HUES48 (cell line): ENCODE results near the gene ASIC4.
A peak's percentile ranks its signal among the peaks of the same experiment; 100 is the strongest.

Source experiments
- H3K27ac ChIP-seq: one replicate; pipeline ENCODE4 v1.7.0; 2013; ENCODE audit warnings: low read depth, low read length, inconsistent platforms
- H3K27me3 ChIP-seq: 2 replicates; pipeline ENCODE4 v1.6.1; 2013; ENCODE audit warnings: mild to moderate bottlenecking, low read length; ENCODE audit not compliant: control insufficient read depth, insufficient read depth
- H3K36me3 ChIP-seq: 2 replicates; pipeline ENCODE4 v1.6.1; 2013; ENCODE audit warnings: low read length; ENCODE audit not compliant: control insufficient read depth, insufficient read depth
- H3K4me1 ChIP-seq: 2 replicates; pipeline ENCODE4 v1.6.1; 2013; ENCODE audit warnings: mild to moderate bottlenecking, low read length; ENCODE audit not compliant: control insufficient read depth, insufficient read depth
- H3K4me3 ChIP-seq: 2 replicates; pipeline ENCODE4 v1.5.1; 2013; ENCODE audit warnings: mild to moderate bottlenecking, low read depth, low read length
- H3K9ac ChIP-seq: 2 replicates; pipeline ENCODE4 v1.6.1; 2013; ENCODE audit warnings: mild to moderate bottlenecking, low read depth, low read length, moderate library complexity
- H3K9me3 ChIP-seq: 2 replicates; pipeline ENCODE4 v1.6.1; 2013; ENCODE audit warnings: low read length; ENCODE audit not compliant: control insufficient read depth, insufficient read depth

Gene ASIC4

GRCh38 chr2:219574484-219575311 lies 60.4 kb downstream of the ASIC4 start:
- H3K27ac ChIP-seq = no peak overlapping the region
- no peak overlapping the region for H3K9ac ChIP-seq
- no peaks in the 10 kb centered on the region for H3K9me3 ChIP-seq
- peaks cover 33% of the 10 kb centered on the region for H3K4me1 ChIP-seq
- 0 out of 2 replicates have a peak, but pooled peaks cover 1% of the 10 kb centered on the region for H3K36me3 ChIP-seq
- H3K4me3 ChIP-seq = no peak overlapping the region
- H3K27me3 ChIP-seq = peaks cover 5% of the 10 kb centered on the region

GRCh38 chr2:219575566-219576504 lies 61.6 kb downstream of the ASIC4 start:
- Histone ChIP-seq H3K36me3 (no peaks in the 10 kb centered on the region), H3K27me3 (peaks cover 3% of the 10 kb centered on the region; the same call in 1 of the 2 replicates), H3K27ac (no peak overlapping the region), H3K9ac (no peak overlapping the region), H3K4me3 (no peak overlapping the region), H3K4me1 (peaks cover 31% of the 10 kb centered on the region), H3K9me3 (no peaks in the 10 kb centered on the region)

- Histone ChIP-seq H3K9ac (0 out of 2 replicates have a peak overlapping the region, but pooled peaks have one; percentile 9), H3K27ac (no peak overlapping the region), H3K9me3 (no peaks in the 10 kb centered on the region), H3K36me3 (no peaks in the 10 kb centered on the region), H3K27me3 (peaks cover 3% of the 10 kb centered on the region; the same call in 1 of the 2 replicates), H3K4me1 (peaks cover 28% of the 10 kb centered on the region), H3K4me3 (peak overlapping the region; percentile 36; the same call in 1 of the 2 replicates)
Measured at GRCh38 chr2:219576505-219577388, 62.5 kb downstream of the ASIC4 start.

- H3K4me1 ChIP-seq = peaks cover 25% of the 10 kb centered on the region
- H3K27ac ChIP-seq = no peak overlapping the region
- no peak overlapping the region for H3K9ac ChIP-seq
- H3K9me3 ChIP-seq = no peaks in the 10 kb centered on the region
- H3K36me3 ChIP-seq = no peaks in the 10 kb centered on the region
- H3K4me3 ChIP-seq = no peak overlapping the region
- peaks cover 3% of the 10 kb centered on the region; the same call in 1 of the 2 replicates for H3K27me3 ChIP-seq
Measured at GRCh38 chr2:219578811-219579613, 64.7 kb downstream of the ASIC4 start.

DNA sequence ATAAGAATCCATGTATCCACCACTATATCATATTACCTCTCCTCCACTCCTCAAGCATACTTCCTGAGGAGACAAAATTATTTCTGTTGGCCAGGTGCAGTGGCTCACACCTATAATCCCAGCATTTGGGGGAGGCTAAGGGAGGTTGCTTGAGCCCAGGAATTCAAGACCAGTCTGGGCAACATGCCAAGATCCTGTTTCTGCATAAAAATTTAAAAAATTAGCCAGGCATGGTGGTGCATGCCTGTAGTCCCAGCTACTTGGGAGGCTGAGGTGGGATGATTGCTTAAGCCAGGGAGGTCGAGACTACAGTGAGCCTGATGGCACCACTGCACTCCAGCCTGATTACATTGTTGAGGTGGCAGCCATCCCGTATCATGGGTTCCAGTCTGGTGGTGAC lies 67.1 kb downstream of the ASIC4 start:
- H3K27ac ChIP-seq = no peak overlapping the region
- H3K9me3 ChIP-seq = no peaks in the 10 kb centered on the region
- no peak overlapping the region for H3K4me3 ChIP-seq
- no peaks in the 10 kb centered on the region for H3K36me3 ChIP-seq
- H3K4me1 ChIP-seq = peaks cover 21% of the 10 kb centered on the region
- H3K9ac ChIP-seq = no peak overlapping the region
- peaks cover 5% of the 10 kb centered on the region; the same call in 1 of the 2 replicates for H3K27me3 ChIP-seq
